Dermis microvascular lymphatic vessel endothelial cell (primary cell): Measurements from ENCODE around the gene ETV3L. TPM values are rescaled to one million over a fixed set of nuclear protein-coding genes. Genes with fewer than 3 reads are reported as not detected.
A peak's percentile ranks its signal among the peaks of the same experiment; 100 is the strongest.
"Not testable (repeated sequence)": the region's sequence is repeated elsewhere in the genome, so short reads cannot be mapped to it uniquely, and the experiment has no call there.

Experiments
- DNase-seq, 2 donors: peaks; one replicate each; pipeline versions ENCODE4 v3.0.0 to v3.0.0-alpha.2; 2010; ENCODE audit warnings: low read depth in 2 of 2
- total RNA-seq: library from RNA; depleted of rRNA; stranded (reverse); fragments of >200 nt; gene quantifications from 2 replicates; pipeline ENCODE4 v1.2.1, GENCODE V29; 2014

The ETV3L gene
- total RNA-seq, 1 donor from 2014 or later, result not detected

DNA sequence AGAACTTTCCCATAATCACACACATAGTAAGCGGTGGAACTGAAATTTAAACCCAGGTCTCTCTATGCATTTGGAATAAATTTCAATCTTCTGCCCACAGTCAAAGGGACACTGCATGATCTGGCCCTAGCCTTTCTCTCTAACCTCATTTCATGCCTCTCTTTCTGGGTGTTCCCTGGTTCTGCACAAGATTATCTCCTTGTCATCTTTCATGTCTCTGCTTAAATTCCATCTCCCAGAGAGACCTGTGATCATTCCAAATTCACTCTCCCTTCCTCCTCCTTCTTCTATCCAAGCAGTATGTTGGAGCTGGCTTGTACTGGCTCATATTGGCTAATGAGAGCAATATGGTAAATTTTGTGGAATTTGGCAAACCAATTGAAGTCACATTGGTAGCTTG is 22.2 kb downstream of the ETV3L start:
- DNase-seq, result no peak

DNA sequence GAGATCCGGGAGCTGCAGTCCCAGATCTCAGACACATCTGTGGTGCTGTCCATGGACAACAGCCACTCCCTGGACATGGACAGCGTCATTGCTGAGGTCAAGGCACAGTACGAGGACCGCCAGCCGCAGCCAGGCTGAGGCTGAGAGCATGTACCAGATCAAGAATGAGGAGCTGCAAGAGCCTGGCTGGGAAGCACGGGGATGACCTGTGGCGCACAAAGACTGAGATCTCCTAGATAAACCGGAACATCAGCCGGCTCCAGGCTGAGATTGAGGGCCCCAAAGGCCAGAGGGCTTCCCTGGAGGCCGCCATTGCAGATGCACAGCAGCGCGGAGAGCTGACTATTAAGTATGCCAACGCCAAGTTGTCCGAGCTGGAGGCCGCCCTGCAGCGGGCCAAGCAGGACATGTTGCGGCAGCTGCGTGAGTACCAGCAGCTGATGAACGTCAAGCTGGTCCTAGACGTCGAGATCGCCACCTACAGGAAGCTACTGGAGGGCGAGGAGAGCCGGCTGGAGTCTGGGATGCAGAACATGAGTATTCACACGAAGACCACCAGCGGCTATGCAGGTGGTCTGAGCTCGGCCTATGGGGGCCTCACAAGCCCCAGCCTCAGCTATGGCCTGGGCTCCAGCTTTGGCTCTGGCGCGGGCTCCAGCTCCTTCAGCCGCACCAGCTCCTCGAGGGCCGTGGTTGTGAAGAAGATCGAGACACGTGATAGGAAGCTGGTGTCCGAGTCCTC is 25.5 kb downstream of the ETV3L start:
- peak; percentile 50 to 73 for DNase-seq

DNA sequence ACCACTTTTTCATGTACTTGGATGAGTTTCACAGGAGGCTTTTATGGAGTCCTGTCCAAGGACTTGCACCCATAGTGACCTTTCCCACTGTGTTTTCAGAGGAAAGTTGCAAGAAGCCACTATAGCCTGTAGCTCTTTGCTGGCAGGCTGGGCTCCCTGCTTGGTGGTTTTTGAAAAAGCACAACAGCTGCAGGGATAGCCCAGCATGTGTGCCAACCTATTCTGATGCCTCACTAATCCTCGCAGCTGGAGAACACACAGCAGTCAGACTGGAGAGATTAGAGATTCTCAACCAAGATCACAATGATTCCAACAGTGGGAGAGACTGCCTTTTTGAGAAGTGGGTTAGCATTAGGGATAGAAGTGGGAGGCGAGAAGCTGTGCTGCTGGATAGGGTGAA is 30.0 kb downstream of the ETV3L start:
- DNase-seq, result no peak

DNA sequence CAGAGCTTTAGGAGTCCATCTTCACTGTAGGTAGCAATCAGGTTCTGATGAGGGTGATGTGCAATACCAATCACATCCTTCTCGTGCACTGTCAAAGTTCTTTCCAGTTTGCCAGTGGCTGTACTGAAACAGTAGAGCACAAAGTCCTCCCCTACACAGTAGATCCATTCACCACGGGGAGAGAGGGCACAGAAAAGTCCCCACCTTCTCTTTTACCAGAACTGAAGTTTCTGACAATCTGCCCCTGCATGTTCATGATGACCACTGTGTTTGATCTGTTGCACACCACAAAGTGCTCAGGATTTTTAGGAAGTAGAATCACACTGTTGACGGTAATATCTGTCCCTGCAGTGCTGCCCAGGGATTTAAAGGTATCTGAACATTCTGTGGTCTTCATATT is 40.4 kb downstream of the ETV3L start:
- not testable (repeated sequence) for DNase-seq

DNA sequence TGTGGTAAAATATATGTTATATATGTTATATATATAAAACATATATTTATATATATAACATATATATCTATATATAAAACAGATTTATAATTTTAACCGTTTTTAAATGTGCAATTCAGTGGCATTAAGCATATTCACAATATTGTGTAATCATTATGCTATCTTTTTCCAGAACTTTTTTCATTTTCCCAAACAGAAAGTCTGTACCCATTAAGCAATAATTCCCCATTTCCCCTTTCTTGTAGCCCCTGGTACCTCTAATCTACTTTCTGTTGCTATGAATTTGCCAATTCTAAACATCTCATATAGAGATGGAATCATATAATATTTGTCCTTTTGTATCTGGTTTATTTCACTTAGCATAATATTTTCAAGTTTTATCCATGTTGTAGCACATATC is 43.3 kb downstream of the ETV3L start:
- DNase-seq, result no peak

DNA sequence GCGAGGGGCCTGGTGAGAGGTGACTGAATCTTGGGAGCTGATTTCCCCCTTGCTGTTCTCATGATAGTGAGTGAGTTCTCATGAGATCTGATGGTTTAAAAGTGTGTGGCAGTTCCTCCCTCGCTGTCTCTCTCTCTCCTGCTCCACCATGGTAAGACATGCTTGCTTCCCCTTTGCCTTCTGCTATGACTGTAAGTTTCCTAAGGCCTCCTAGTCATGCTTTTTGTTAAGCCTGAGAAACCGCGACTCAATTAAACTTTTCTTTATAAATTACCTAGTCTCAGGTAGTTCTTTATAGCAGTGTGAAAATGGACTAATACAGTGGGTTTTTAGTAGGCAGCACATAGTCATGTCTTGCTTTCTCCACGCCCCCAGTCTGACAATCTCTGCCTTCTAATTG is 43.9 kb downstream of the ETV3L start:
- not testable (repeated sequence) for DNase-seq

DNA sequence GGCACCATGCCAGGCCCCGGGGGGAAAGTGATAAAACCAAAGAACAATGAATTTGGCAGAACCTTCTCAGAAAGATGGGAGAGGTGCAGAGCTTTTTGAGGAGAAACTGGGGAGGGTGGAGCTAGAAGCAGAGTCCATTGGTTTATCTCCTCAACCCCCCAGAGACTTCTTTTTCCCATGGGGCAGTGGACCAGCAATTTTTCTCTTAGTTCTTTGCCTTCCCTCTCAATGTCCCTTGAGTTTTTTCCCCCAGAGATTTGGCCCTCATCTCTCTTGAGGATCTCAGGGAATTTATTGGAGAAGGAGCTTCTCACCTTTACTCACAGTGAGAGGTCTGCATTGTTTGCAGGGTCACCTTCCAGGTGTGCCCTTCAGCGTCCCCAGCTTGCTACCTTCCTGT is 48.8 kb downstream of the ETV3L start:
- no peak for DNase-seq

DNA sequence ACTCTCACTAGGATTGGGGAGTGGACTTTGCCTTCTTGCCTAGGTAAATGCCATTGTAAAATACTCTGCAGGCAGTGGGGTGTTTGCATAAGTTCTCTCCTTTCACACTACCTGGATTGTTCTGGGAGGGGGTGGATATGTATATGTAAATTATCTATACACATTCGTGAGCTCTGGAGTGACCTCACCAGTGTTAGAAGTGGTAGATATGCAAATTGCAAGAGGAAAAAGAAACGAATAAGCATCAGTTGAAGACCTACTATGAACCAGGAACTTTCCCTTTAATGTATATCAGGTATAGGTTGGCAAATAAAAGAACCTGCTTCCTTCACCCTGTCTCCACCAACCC is 52.6 kb downstream of the ETV3L start:
- DNase-seq, result no peak

DNA sequence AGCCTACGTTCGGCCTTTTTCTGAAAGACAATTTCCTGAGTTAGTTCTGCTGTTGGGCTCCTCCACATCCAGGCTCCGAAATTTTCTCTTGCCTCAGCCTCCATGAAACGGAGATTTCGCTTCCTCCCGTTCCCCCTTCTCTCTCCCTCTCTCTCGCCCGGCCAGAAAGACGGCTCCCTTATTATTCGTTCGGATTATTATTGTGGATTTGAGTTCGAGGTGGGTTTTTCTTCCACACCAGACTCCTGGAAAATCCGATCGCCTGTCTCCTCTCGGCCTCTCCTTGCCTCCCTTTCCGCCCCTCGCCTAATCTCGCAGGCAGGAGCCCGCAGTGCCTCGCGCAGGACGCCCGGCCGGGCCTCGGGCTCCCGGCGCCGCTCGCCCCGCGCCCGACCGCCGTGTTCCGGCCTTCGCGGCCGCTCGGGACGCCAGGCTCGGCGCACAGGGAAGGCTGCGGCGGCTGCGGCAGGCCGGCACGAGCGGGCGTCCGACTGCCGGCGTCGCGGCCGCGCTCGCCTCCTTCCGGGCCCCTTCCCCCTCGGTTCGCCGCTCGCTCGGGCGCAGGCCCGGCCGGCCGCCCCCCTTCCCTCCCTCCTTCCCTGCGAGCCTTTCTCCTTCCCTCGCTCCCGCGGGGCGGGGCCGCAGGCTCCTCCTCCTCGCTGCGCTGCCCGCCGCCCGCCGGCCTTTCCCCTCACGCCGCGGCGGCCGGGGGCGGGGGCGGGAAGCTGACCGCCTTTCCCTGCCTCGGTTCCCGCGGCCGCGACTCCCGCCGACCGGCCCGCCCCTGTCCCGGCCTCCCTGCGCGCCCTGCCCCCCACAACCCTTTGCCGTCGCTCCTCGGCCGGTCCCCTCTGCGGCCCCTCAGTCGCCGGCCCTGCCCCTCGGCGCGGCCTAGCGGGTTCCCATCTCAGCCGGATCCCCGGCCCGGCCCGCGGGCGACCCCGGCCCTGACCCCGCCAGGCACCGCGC is 54.1 kb downstream of the ETV3L start, which contains the start of gene ARHGEF11:
Gene ARHGEF11, minus strand, starts transcription at position 493 of the 969 bp plus-strand sequence. CDS start 1,412 bp downstream, outside the sequence.
- peak; percentile 65 to 90 for DNase-seq

DNA sequence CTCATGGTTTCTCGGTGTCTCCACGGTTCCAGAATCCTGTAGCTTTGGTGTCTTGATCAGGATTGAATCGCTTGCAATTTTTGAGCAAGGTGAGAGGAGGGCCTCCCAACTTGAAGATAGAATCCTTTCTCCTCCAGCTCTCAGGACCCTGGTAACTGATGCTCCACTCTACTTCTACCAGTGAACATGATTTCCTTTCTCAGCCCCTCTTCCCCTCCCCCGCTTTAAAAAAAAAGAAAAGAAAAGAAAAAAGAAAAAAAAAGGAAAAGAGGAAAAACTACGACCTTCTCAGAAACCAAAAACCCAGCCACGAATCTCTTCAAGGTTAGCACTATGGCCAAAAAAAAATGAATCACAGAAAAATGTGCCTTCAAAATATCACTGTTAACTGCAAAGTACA is 55.3 kb downstream of the ETV3L start:
- DNase-seq, result no peak

DNA sequence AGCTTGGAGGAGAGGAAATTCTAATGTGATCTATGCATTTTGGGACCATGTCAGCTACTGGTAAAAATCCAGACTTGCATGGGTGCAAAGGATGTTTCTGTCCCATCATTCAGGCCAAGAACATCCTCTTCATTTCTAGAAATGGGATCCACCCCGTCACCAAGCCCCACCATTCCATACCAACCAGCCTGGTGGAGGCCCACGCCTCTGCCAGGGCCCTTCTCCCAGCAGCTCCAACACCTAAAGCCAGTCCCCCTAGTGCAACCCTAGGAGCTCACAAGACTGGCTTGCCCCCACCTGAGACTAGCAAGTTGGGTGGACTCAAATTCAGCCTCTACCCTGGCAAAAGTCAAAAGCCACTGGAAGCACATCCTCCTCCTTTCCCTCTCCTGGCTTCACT is 55.9 kb downstream of the ETV3L start:
- no peak for DNase-seq

DNA sequence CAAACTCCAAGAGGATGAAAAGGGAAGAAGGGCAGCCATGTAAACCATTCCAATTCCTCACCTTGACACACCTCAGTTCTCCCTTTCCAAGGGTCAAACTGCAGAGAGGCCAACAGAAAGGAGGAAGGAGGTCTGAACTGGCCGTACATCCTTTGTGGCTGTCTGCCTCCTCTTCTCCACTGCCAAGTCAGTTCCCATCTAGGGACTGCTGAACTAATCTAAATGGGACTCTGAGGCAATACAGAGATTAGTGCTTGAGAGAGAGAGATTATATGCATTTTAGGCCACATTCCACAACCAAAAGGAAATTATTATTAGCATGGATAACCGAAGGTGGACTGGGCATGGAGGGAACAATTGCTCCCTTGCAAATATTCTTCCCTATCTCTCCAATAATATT is 56.8 kb downstream of the ETV3L start:
- no peak for DNase-seq

Other genes with a start within 250 kb of the ETV3L start
- not detected in 2 replicates for gene INSRR, start 240.7 kb downstream of the ETV3L start, total RNA-seq
- not detected in 2 replicates for gene NTRK1, start 238.9 kb downstream of the ETV3L start, total RNA-seq
- 10.9 and 25.2 TPM in 2 replicates for gene PEAR1, start 206.1 kb downstream of the ETV3L start, total RNA-seq
- gene LRRC71, start 179.2 kb downstream of the ETV3L start, total RNA-seq, result 0.13 TPM in 2 replicates
- gene ARHGEF11, start 54.1 kb downstream of the ETV3L start, total RNA-seq, result 18.4 and 22.5 TPM in 2 replicates
- gene ETV3, start 38.6 kb upstream of the ETV3L start, total RNA-seq, result 11.2 and 15.9 TPM in 2 replicates